Effector CD4-positive, alpha-beta T cell (primary cell): Measurements from ENCODE around the gene SLC38A11.

Experiments
- DNase-seq: peaks from one replicate; pipeline ENCODE4 v3.0.0-alpha.2; 2020

Gene SLC38A11

GRCh38 chr2:164913640-164914350 lies 41.5 kb downstream of the SLC38A11 start:
- no peak for DNase-seq

GRCh38 chr2:164913011-164913410 lies 42.3 kb downstream of the SLC38A11 start:
- DNase-seq = no peak

GRCh38 chr2:164911832-164912231 lies 43.5 kb downstream of the SLC38A11 start:
- no peak for DNase-seq

DNA sequence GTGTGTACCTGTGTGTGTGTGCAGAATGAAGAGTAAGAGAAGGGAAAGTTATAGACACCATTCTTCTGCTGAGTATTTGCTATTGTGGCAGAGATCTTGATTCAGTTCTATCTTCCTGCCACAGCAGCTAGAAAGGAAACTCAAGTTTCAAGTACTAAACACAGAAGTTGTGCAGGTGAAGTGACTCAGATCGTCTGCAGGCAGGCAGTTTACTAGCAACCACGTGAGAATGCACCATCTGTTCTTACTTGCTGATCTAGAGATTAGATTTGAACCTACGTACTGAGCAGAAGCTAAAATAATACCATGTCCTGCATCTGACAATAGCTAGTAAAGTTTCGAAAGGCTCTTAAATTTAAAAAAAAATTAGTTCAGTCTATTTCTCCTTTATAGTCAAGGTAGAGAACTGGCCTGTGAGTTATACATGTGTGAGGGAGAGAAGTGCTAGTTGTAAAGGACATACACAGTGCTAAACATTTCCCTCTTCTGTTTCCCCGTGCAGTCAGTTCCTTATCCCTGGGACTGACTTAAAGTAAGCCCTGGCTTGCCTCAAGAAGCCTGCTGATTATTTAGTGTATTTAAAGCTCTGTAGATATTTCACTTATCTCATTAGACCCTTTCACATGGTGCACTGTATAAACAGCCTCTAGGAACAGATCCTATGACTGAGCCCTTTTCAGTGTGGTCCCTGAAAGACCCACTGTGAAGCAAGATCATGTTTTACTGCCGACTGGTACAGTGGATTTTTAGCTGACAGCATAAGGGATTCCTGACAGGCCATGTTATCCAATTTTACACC lies 45.0 kb downstream of the SLC38A11 start:
- DNase-seq = no peak

DNA sequence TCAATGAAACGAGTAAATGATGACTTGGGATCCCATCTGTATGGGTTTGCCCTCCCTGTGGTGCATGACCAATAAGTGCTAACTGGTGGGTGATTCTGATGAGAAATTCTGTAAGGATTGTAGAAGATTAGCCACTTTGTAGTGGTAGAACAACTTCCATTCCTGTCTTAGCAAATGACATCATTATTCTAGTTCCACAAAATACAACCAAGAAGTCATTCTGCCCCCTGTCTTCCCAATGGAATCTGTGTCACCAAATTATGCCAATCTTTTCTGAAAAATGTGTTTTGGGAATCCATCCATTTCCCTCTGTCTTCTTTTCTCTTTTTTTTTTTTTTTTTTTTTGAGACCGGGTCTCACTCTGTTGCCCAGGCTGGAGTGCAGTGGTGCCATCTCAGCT lies 48.4 kb downstream of the SLC38A11 start:
- DNase-seq = no peak

DNA sequence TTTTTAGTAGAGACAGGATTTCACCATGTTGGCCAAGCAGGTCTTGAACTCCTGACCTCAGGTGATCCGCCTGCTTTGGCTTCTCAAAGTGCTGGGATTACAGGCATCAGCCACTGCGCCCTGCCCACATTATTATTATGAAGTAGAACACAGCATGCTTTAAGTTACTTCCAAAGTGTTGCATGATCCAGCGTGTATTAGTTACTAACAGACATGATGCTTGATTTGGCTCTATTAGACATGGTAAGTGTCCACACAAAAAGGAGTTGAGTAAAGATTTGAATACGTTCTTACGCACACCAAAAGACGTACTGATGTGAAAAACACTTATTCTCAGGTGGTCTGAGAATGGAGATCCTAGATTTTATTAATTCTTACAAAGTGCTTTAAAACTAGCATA lies 50.0 kb downstream of the SLC38A11 start:
- no peak for DNase-seq

- no peak for DNase-seq
These were observed 51.4 kb downstream of the SLC38A11 start for GRCh38 chr2:164903951-164904350.

- no peak for DNase-seq
These were observed 52.1 kb downstream of the SLC38A11 start for GRCh38 chr2:164903204-164903603.

DNA sequence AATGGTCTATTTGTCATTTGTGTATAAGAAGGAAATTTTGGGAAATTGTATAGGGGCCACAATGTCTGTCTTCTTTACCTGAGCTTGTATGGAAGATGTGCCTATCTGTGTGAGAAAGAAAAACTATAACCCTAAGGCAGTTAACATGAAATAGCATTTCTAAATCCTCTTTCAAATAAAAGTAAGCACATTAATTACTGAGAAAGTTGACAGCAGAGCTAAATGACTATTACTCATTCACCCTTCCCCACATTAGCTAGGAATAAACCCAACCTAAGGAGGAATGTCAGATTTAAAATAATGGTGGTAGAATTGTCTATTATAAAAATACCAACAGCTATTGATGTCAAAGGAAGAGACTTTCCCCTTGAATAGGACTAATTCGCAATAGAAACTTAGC lies 56.2 kb downstream of the SLC38A11 start:
- no peak for DNase-seq

DNA sequence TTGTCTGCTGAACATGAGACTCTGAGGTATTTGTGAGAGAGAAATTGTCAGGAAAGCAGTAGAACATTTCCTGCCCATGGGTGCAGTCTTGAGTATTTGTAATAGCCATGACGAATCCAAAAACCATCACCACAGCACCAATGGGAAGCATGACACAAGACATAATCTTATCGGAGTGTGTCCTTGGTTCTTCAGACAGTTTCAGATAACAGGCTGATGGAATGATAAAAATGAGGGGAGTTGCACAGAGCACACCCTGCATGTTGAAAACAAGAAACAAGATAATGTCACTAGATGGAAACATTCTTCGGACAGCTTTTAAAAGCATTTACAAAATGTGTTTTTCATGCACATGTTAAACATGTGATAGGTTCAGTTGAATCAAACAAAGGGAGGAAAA lies 56.9 kb downstream of the SLC38A11 start:
- no peak for DNase-seq

GRCh38 chr2:164897469-164898260 lies 57.7 kb downstream of the SLC38A11 start:
- DNase-seq = no peak

DNA sequence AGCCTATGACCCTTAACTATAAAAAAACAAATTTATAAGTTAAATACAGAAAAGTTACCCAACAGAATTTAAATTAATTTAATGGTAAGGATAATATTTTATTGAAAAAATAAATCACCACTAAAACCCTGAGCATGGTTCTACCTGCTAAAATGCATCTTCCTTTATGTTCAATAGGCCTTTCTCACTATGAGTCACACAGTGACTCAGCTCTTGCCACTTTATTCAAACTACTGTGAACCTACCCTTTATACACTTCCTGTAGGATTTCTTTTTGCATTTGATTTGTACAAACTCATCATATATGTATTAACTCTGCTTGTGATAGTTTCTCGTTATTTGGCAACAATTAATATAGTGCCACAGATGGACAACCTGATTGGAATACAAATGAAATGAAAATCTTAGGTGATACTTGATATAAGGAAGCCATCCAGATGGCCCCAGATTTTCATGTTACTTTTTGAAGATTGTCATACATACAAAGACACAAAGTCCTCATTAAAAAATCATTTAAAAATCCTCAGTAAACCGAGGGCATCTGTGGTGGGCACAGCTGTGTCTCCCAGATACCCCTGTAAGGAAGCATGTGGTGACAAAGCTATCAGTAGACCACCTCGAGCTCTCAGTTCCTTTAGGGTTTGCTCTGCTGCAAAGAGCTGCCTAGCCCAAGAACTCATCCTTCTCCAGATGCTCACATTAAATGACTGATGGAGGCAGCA lies 58.5 kb downstream of the SLC38A11 start:
- no peak for DNase-seq

DNA sequence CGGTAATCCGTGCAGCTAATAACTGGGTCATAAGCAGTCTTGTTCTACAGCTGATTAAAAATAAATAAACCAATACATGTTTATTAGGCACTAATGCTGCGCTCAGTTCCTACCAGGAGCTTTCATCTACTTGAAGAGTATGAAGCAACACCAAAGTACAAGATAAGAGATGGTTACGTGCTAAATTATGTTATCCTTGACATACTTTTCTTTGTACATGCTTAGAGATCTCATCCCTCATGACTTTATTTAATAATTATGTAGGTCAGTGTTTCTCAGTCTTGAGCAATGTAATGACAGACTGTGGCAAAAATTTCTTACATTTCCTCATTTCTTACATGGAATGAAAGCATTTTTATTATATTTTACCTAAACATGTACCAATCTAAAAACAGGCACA lies 59.1 kb downstream of the SLC38A11 start:
- DNase-seq = no peak

- DNase-seq = no peak
These were observed 63.9 kb downstream of the SLC38A11 start for GRCh38 chr2:164891460-164891859.

DNA sequence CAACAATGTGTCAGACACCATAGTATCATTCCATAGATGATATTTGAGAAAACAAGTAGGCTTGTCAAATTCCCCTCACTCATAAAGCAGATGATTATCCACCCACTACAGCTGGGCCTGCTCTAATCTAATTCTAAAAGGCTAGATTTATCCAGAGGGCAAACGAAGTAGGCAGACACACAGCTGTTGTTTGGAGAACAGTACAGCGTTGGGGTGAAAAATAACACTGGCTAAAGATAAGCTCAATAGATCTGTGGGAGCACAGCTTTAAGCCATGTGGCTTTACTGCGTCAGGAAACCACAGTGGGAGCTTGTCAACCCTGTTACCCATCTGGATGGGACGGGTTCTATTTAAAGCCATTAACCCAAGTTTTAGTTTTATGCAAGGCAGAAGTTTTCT lies 64.8 kb downstream of the SLC38A11 start:
- DNase-seq = no peak

DNA sequence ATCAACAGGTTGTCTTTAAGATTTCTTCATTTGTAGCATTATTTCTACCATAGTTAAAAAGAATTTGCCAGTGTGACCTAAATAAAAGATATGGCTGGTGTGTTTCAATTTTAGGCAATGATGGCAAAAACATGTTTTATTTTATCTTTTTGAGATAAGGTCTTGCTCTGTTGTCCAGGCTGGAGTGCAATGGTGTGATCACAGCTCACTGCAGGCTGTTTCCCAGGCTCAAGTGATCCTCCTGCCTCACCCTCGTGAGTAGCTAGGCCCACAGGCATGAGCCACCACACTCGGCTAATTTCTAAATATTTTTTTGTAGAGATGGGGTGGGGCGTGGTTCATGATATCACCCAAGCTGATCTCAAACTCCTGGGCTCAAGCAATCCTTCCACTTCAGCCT lies 66.7 kb downstream of the SLC38A11 start:
- DNase-seq = no peak

DNA sequence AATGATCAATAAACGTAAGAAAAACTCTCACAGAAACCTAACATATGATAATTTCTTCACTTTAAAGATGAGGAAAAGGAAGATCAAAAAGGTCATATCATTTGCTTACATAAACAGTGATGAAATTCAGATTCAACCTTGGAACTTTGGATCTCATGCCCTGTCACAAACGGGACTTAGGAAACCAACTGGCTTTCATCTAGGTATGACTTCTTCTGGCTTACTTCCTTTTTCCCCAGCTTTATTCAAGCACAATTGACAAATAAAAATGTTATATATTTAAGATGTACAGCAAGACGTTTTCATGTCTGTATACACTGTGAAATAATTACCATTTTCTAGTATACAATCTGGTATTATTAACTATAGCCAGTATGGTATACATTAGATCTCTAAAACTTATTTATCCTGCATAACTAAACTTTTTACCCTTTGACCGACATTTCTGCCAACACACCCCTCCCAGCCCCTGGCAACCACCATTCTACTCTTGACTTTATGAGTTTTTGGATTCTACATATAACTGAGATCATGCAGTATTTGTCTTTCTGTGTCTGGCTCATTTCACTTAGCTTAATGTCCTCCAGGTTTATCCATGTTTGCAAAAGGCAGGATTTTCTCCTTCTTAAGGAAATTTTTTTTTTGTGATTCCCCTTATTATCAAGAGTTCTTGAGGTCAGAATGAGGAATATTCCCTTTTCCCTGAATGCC lies 67.7 kb downstream of the SLC38A11 start:
- no peak for DNase-seq

DNA sequence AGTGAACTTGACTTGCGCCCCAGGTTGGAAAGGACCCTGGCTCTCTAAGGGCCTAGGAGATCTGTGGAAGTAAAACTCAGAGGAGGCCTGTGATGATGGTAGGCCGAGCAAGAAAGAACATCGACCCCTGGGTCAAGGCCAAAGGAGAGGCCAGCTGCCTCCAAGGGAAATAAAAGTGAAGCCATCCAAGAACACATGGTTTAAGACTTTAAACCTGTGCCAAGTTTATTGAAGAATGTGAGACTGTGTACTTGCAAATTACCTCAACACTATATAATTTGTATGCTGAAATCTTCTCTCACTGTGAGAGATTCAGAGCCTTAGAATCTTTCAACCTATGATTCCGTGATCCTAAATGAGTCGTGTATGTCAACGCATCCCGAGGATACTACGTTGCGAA lies 73.0 kb downstream of the SLC38A11 start:
- DNase-seq = no peak

DNA sequence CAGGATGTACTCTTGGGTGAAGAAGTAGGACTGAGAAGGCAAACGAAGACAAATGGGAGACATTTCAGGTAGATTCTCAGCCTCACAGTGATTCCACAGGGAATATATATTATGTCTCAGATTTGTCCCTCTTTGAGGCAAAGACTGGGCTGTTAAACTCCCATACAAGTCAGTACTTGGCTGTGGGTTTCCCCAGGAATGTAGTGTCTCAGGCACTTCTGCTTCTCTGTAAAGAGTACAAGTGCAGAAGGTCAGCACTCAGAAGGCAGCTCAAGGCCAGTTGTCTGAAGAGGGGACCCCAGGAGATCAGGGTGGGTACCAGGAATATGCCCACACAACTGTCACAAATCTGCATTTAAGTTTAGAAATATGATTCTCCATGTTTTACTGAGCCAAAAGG lies 73.8 kb downstream of the SLC38A11 start:
- DNase-seq = no peak

- DNase-seq = no peak
These were observed 75.3 kb downstream of the SLC38A11 start for GRCh38 chr2:164879901-164880535.

GRCh38 chr2:164877927-164878326 lies 77.4 kb downstream of the SLC38A11 start:
- no peak for DNase-seq

DNA sequence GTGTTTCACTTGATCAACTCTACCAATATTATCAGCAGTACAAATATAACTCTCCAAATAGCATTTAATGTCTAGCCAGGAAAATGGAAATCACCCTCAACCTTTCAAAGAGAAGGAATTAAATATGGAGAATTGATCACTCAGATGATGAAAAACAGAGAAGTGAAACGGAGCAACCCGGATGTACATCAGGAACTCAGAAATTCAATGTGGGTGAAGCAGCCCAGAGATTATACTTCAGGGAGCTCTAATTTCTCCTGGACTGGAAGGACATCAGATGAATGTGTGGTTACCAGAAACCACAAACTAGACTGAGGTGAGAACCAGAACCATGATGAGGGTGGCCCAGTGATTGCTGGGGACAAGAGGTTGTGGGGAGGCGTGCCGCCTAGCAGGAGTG lies 78.2 kb downstream of the SLC38A11 start:
- no peak for DNase-seq
